CD4-positive, alpha-beta memory T cell (primary cell): ENCODE measurements around the gene DNAH14. TPM values are rescaled to one million over a fixed set of nuclear protein-coding genes. Genes with fewer than 3 reads are reported as not detected.
A peak's percentile ranks its signal among the peaks of the same experiment; 100 is the strongest.
"Not testable (repeated sequence)": the region's sequence is repeated elsewhere in the genome, so short reads cannot be mapped to it uniquely, and the experiment has no call there.

Source experiments
- CTCF ChIA-PET: fragments of 350-600 bp; sonication (Branson Sonifier 250); formaldehyde crosslinking; loops from one replicate; lab custom pipeline; 2021; ENCODE audit warnings: inconsistent platforms; ENCODE audit not compliant: partially characterized antibody; lab: Charles Lee
- POLR2A ChIA-PET: fragments of 350-600 bp; sonication (Branson Sonifier 250); formaldehyde crosslinking; loops from one replicate; lab custom pipeline; 2021; ENCODE audit not compliant: partially characterized antibody; lab: Charles Lee
- DNase-seq, 5 donors: peaks; one replicate each; pipeline versions ENCODE4 v3.0.0 to v3.0.0-alpha.2; 2020 to 2022; ENCODE audit warnings: mixed read lengths in 1 of 5
- H3K27ac ChIP-seq: one replicate; pipeline ENCODE4 v1.7.0; 2013; ENCODE audit warnings: low read depth, low read length
- H3K27me3 ChIP-seq: 2 replicates; pipeline ENCODE4 v1.7.0; 2013; ENCODE audit warnings: mild to moderate bottlenecking, low read length, moderate library complexity; ENCODE audit not compliant: insufficient read depth
- H3K36me3 ChIP-seq: 2 replicates; pipeline ENCODE4 v1.7.0; 2013; ENCODE audit warnings: mild to moderate bottlenecking, low read length, moderate library complexity; ENCODE audit not compliant: insufficient read depth
- H3K4me1 ChIP-seq: 2 replicates; pipeline ENCODE4 v1.7.0; 2013; ENCODE audit warnings: mild to moderate bottlenecking, low read length, moderate library complexity; ENCODE audit not compliant: insufficient read depth
- H3K4me3 ChIP-seq, 2 donors: one replicate each; pipeline ENCODE4 v1.7.0; 2013; ENCODE audit warnings: low read length in 2 of 2, mild to moderate bottlenecking in 1 of 2
- H3K9me3 ChIP-seq, 2 donors: one replicate each; pipeline ENCODE4 v1.7.0; 2013; ENCODE audit warnings: low read length in 2 of 2, control low read depth in 1 of 2; ENCODE audit not compliant: control insufficient read depth in 1 of 2
- H3K27ac Mint-ChIP-seq, 7 donors: one replicate each; pipeline ENCODE4 v1.8.0; 2020 to 2021; ENCODE audit warnings: mixed read lengths in 7 of 7, mild to moderate bottlenecking in 6 of 7, inconsistent platforms in 3 of 7, moderate library complexity in 3 of 7
- H3K27me3 Mint-ChIP-seq, 2 donors: one replicate each; pipeline ENCODE4 v1.8.0; 2020 to 2021; ENCODE audit warnings: mixed read lengths in 2 of 2
- H3K36me3 Mint-ChIP-seq, 2 donors: one replicate each; pipeline ENCODE4 v1.8.0; 2020 to 2021; ENCODE audit warnings: mixed read lengths in 2 of 2, inconsistent platforms in 1 of 2, mild to moderate bottlenecking in 1 of 2
- H3K4me1 Mint-ChIP-seq, 4 donors: one replicate each; pipeline ENCODE4 v1.8.0; 2020 to 2021; ENCODE audit warnings: mixed read lengths in 4 of 4, mild to moderate bottlenecking in 1 of 4
- H3K4me3 Mint-ChIP-seq, 8 donors: one replicate each; pipeline ENCODE4 v1.8.0; 2020 to 2021; ENCODE audit warnings: mixed read lengths in 8 of 8, mild to moderate bottlenecking in 7 of 8, moderate library complexity in 6 of 8, inconsistent platforms in 3 of 8
- H3K9me3 Mint-ChIP-seq, 8 donors: one replicate each; pipeline ENCODE4 v1.8.0; 2020 to 2021; ENCODE audit warnings: mixed read lengths in 8 of 8, mild to moderate bottlenecking in 5 of 8, inconsistent platforms in 3 of 8, moderate library complexity in 1 of 8
- intact Hi-C: fragments of 100-400 bp; cut with micrococcal nuclease; formaldehyde crosslinking; loops from one replicate; pipeline ENCODE4 v1.15.1; 2023
- polyA plus RNA-seq, 2 donors: library from polyadenylated mRNA; unstranded; fragments of 300-500 nt; fragmentation: Illumina TruSeq; gene quantifications; one replicate each; pipeline ENCODE4 v1.2.3, GENCODE V29; 2021
- total RNA-seq, 2 experiments: library from RNA; stranded (reverse); gene quantifications; one replicate each; pipeline ENCODE4 v1.2.3, GENCODE V29; 2021

DNAH14 gene
- total and polyA plus RNA-seq, 4 experiments from 2014 or later, result 0.06 TPM; not detected in 3

GRCh38 chr1:224938652-224939051 is 9.2 kb downstream of the DNAH14 start:
- intact Hi-C loops, result no loop called here
- Histone ChIP-seq H3K27ac (no peak overlapping the region), H3K27me3 (no peaks in the 10 kb centered on the region), H3K36me3 (no peaks in the 10 kb centered on the region), H3K4me1 (no peaks in the 10 kb centered on the region), H3K4me3 (no peak overlapping the region), H3K9me3 (peaks cover 0 to 4% of the 10 kb centered on the region in 2 donors)
- Mint-ChIP-seq H3K9me3 (peaks cover 6 to 36% (median 24%) of the 10 kb centered on the region in 8 donors), H3K4me3 (no peak overlapping the region), H3K36me3 (peaks cover 7 to 10% of the 10 kb centered on the region in 2 donors), H3K27ac (no peak overlapping the region), H3K4me1 (peaks cover 0 to 4% (median 2%) of the 10 kb centered on the region in 4 donors), H3K27me3 (peaks cover 3 to 4% of the 10 kb centered on the region in 2 donors)
- POLR2A ChIA-PET, result no interaction called here
- CTCF ChIA-PET, result no interaction called here
- no peak for DNase-seq

- Histone ChIP-seq H3K27me3 (no peaks in the 10 kb centered on the region), H3K36me3 (no peaks in the 10 kb centered on the region), H3K9me3 (no peaks in the 10 kb centered on the region), H3K27ac (no peak overlapping the region), H3K4me3 (no peak overlapping the region), H3K4me1 (no peaks in the 10 kb centered on the region)
- intact Hi-C loops, result no loop called here
- Mint-ChIP-seq H3K27ac (peak overlapping the region in 1 of 7 donors; percentile 8), H3K4me1 (peaks cover 0 to 4% (median 2%) of the 10 kb centered on the region in 4 donors), H3K4me3 (no peak overlapping the region), H3K27me3 (peaks cover 2 to 4% of the 10 kb centered on the region in 2 donors), H3K9me3 (peaks cover 4 to 25% (median 11%) of the 10 kb centered on the region in 8 donors), H3K36me3 (peaks cover 0 to 3% of the 10 kb centered on the region in 2 donors)
- DNase-seq, result no peak
- ChIA-PET POLR2A (no interaction called here), CTCF (no interaction called here)
Observed at GRCh38 chr1:224939844-224940425, 10.5 kb downstream of the DNAH14 start.

DNA sequence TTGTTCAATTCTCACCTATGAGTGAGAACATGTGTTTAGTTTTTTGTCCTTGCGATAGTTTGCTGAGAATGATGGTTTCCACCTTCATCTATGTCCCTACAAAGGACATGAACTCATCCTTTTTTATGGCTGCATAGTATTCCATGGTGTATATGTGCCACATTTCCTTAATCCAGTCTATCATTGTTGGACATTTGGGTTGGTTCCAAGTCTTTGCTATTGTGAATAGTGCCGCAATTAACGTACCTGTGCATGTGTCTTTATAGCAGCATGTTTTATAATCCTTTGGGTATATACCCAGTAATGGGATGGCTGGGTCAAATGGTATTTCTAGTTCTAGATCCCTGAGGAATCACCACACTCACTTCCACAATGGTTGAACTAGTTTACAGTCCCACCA is 11.3 kb downstream of the DNAH14 start:
- CTCF ChIA-PET, intact Hi-C loops, H3K4me3 Mint-ChIP-seq, H3K9me3 ChIP-seq, H3K27ac ChIP-seq, H3K36me3 Mint-ChIP-seq, POLR2A ChIA-PET, H3K36me3 ChIP-seq, H3K27ac Mint-ChIP-seq, DNase-seq, H3K27me3 Mint-ChIP-seq, H3K27me3 ChIP-seq, H3K4me1 ChIP-seq, H3K4me3 ChIP-seq, H3K4me1 Mint-ChIP-seq: not testable (repeated sequence)
- peaks cover 2 to 20% (median 6%) of the 10 kb centered on the region in 8 donors for H3K9me3 Mint-ChIP-seq

DNA sequence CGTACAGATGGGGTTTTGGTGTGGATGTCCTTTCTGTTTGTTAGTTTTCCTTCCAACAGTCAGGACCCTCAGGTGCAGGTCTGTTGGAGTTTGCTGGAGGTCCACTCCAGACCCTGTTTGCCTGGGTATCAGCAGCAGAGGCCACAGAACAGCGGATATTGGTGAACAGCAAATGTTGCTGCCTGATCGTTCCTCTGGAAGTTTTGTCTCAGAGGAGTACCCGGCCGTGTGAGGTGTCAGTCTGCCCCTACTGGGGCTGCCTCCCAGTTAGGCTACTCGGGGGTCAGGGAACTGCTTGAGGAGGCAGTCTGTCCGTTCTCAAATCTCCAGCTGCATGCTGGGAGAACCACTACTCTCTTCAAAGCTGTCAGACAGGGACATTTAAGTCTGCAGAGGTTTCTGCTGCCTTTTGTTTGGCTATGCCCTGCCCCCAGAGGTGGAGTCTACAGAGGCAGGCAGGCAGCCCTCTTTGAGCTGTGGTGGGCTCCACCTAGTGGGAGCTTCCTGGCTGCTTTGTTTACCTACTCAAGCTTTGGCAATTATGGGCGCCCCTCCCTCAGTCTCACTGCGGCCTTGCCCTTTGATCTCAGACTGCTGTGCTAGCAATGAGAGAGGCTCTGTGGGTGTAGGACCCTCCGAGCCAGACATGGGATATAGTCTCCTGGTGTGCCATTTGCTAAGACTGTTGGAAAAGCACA is 16.3 kb downstream of the DNAH14 start:
- intact Hi-C loops, H3K4me3 ChIP-seq, POLR2A ChIA-PET, H3K36me3 ChIP-seq, H3K27ac ChIP-seq, H3K27me3 ChIP-seq, H3K9me3 Mint-ChIP-seq, H3K27ac Mint-ChIP-seq, H3K9me3 ChIP-seq, H3K4me1 ChIP-seq, H3K27me3 Mint-ChIP-seq, H3K36me3 Mint-ChIP-seq, H3K4me1 Mint-ChIP-seq, H3K4me3 Mint-ChIP-seq, DNase-seq: not testable (repeated sequence)
- CTCF ChIA-PET, result interaction anchor here (0.8 kb wide), 1 partner anchor 11 kb away, joined by 3 read pairs; no protein-coding TSS in a partner anchor

GRCh38 chr1:224946349-224946691 is 16.8 kb downstream of the DNAH14 start:
- intact Hi-C loops, H3K27ac Mint-ChIP-seq, H3K36me3 ChIP-seq, H3K4me3 Mint-ChIP-seq, H3K9me3 ChIP-seq, H3K4me1 ChIP-seq, H3K27me3 ChIP-seq, POLR2A ChIA-PET, H3K9me3 Mint-ChIP-seq, H3K27me3 Mint-ChIP-seq, H3K4me3 ChIP-seq, H3K36me3 Mint-ChIP-seq, H3K4me1 Mint-ChIP-seq, H3K27ac ChIP-seq, DNase-seq: not testable (repeated sequence)
- CTCF ChIA-PET, result interaction anchor here (0.8 kb wide), 1 partner anchor 11 kb away, joined by 3 read pairs; no protein-coding TSS in a partner anchor

- Histone ChIP-seq H3K27ac (no peak overlapping the region), H3K36me3 (no peaks in the 10 kb centered on the region), H3K9me3 (no peaks in the 10 kb centered on the region), H3K27me3 (no peaks in the 10 kb centered on the region), H3K4me3 (no peak overlapping the region), H3K4me1 (no peaks in the 10 kb centered on the region)
- DNase-seq, result no peak
- H3K4me3 Mint-ChIP-seq, result no peak overlapping the region
- intact Hi-C loops, result no loop called here
- ChIA-PET POLR2A (no interaction called here), CTCF (no interaction called here)
- H3K27ac Mint-ChIP-seq, result no peak overlapping the region
- H3K4me1 Mint-ChIP-seq, result no peaks in the 10 kb centered on the region
- H3K27me3 Mint-ChIP-seq, result peaks cover 3 to 6% of the 10 kb centered on the region in 2 donors
- no peaks in the 10 kb centered on the region for H3K36me3 Mint-ChIP-seq
- H3K9me3 Mint-ChIP-seq, result peaks cover 0 to 2% (median 0%) of the 10 kb centered on the region in 8 donors
Observed at GRCh38 chr1:224957696-224958095, 28.2 kb downstream of the DNAH14 start.

DNA sequence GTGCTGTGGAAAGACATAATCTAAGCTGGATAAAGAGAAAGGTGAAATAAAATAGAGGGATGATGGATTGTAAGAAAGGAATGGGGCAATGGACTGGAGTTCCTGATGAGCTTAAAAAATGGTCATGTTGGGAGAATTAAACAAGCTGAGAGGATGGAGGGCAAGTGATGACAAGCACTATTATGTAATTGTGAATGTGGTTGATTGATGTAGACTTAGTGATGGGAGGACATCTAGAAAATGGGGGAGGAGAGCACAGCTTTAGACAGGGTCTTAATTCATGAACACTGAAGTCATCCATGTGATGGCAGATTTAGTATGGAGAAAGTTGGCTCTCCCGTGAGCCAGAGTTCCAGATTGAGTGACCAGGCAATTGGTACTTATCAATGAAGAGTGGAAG is 29.0 kb downstream of the DNAH14 start:
- intact Hi-C loops, result no loop called here
- Mint-ChIP-seq H3K27me3 (peaks cover 3 to 6% of the 10 kb centered on the region in 2 donors), H3K36me3 (no peaks in the 10 kb centered on the region), H3K4me1 (no peaks in the 10 kb centered on the region), H3K9me3 (peaks cover 0 to 3% (median 0%) of the 10 kb centered on the region in 8 donors), H3K4me3 (no peak overlapping the region), H3K27ac (no peak overlapping the region)
- Histone ChIP-seq H3K4me3 (no peak overlapping the region), H3K4me1 (no peaks in the 10 kb centered on the region), H3K27ac (no peak overlapping the region), H3K9me3 (no peaks in the 10 kb centered on the region), H3K27me3 (no peaks in the 10 kb centered on the region), H3K36me3 (no peaks in the 10 kb centered on the region)
- no peak for DNase-seq
- ChIA-PET CTCF (no interaction called here), POLR2A (no interaction called here)
